Liver (tissue), 3 donors: ENCODE data around the gene KRTAP1-4.
"Not testable (repeated sequence)": the region's sequence is repeated elsewhere in the genome, so short reads cannot be mapped to it uniquely, and the experiment has no call there.

Source experiments
- GABPA ChIP-seq, 2 donors: IDR thresholded peaks in 1 of 2; conservative IDR thresholded peaks in 1 of 2; 2 replicates each; pipeline ENCODE4 v1.6.1; 2016; ENCODE audit warnings: antibody characterized with exemption in 2 of 2, mild to moderate bottlenecking in 1 of 2, moderate library complexity in 1 of 2
- NR2F2 ChIP-seq: IDR thresholded peaks from 2 replicates; pipeline ENCODE4 v1.6.1; 2016; ENCODE audit warnings: antibody characterized with exemption
- RAD21 ChIP-seq, 2 donors: IDR thresholded peaks; 2 replicates each; pipeline ENCODE4 v1.6.1; 2016; ENCODE audit warnings: antibody characterized with exemption in 2 of 2, mild to moderate bottlenecking in 2 of 2
- SP1 ChIP-seq: IDR thresholded peaks from 2 replicates; pipeline ENCODE4 v1.6.1; 2018; ENCODE audit warnings: antibody characterized with exemption, mild to moderate bottlenecking
- TF ChIP-seq, protein P1 (sequence below): fragments of 150-350 bp; IDR thresholded peaks from 2 replicates; pipeline ENCODE4 v1.5.1; 2017; ENCODE audit warnings: improper control_type of control experiment, low read depth, low read length; ENCODE audit not compliant: missing input control
- TF ChIP-seq, protein P2 (sequence below): IDR thresholded peaks from 2 replicates; pipeline ENCODE4 v1.6.1; 2016; ENCODE audit warnings: antibody characterized with exemption, mild to moderate bottlenecking
- TF ChIP-seq, protein P3 (sequence below): IDR thresholded peaks from 2 replicates; pipeline ENCODE4 v1.6.1; 2016; ENCODE audit warnings: antibody characterized with exemption
- donor health status: healthy.
- donor health status: healthy.

DNA sequence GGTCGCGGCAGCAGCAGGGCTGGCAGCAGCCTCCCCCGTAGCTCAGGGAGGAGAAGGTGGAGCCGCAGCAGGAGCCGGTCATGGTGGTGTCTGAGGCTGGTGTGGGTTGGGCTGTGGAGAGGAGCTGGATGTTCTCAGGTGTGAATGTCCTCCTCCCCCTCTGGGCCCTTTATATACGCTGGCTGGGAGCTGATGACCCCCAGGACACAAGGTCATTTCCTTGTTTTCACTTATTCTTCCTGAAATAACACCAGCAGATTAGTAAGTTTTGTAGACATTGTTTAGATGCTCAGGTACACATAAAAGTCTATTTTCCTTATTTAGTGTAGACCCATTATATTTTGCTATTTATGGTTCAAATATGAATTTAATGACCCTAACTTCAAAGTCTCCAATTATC, 25.1 kb upstream of the KRTAP1-4 start, which contains the start of gene KRTAP2-2:
- TF ChIP-seq GABPA (IDR thresholded peaks at IDR 0.05 in 1 of 2, conservative IDR thresholded peaks at IDR 0.05 in 1 of 2); RAD21 (IDR thresholded peaks at IDR 0.05); SP1; NR2F2: not testable (repeated sequence)
- TF ChIP-seq, protein P1, sequence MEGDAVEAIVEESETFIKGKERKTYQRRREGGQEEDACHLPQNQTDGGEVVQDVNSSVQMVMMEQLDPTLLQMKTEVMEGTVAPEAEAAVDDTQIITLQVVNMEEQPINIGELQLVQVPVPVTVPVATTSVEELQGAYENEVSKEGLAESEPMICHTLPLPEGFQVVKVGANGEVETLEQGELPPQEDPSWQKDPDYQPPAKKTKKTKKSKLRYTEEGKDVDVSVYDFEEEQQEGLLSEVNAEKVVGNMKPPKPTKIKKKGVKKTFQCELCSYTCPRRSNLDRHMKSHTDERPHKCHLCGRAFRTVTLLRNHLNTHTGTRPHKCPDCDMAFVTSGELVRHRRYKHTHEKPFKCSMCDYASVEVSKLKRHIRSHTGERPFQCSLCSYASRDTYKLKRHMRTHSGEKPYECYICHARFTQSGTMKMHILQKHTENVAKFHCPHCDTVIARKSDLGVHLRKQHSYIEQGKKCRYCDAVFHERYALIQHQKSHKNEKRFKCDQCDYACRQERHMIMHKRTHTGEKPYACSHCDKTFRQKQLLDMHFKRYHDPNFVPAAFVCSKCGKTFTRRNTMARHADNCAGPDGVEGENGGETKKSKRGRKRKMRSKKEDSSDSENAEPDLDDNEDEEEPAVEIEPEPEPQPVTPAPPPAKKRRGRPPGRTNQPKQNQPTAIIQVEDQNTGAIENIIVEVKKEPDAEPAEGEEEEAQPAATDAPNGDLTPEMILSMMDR: not testable (repeated sequence)
- TF ChIP-seq, protein P2, sequence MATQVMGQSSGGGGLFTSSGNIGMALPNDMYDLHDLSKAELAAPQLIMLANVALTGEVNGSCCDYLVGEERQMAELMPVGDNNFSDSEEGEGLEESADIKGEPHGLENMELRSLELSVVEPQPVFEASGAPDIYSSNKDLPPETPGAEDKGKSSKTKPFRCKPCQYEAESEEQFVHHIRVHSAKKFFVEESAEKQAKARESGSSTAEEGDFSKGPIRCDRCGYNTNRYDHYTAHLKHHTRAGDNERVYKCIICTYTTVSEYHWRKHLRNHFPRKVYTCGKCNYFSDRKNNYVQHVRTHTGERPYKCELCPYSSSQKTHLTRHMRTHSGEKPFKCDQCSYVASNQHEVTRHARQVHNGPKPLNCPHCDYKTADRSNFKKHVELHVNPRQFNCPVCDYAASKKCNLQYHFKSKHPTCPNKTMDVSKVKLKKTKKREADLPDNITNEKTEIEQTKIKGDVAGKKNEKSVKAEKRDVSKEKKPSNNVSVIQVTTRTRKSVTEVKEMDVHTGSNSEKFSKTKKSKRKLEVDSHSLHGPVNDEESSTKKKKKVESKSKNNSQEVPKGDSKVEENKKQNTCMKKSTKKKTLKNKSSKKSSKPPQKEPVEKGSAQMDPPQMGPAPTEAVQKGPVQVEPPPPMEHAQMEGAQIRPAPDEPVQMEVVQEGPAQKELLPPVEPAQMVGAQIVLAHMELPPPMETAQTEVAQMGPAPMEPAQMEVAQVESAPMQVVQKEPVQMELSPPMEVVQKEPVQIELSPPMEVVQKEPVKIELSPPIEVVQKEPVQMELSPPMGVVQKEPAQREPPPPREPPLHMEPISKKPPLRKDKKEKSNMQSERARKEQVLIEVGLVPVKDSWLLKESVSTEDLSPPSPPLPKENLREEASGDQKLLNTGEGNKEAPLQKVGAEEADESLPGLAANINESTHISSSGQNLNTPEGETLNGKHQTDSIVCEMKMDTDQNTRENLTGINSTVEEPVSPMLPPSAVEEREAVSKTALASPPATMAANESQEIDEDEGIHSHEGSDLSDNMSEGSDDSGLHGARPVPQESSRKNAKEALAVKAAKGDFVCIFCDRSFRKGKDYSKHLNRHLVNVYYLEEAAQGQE: not testable (repeated sequence)
- TF ChIP-seq, protein P3, sequence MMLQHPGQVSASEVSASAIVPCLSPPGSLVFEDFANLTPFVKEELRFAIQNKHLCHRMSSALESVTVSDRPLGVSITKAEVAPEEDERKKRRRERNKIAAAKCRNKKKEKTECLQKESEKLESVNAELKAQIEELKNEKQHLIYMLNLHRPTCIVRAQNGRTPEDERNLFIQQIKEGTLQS: not testable (repeated sequence)
